Endothelial cell of umbilical vein (primary cell): Measurements from ENCODE around the gene ORAI3. TPM values are rescaled to one million over a fixed set of nuclear protein-coding genes. Genes with fewer than 3 reads are reported as not detected.
A peak's percentile ranks its signal among the peaks of the same experiment; 100 is the strongest.

Source experiments
- BruUV-seq: library from RNA; stranded (reverse); fragments of 400-500 nt; replicated peaks from 2 replicates; lab custom pipeline; 2021; lab: Mats Ljungman, UMichigan
- CTCF ChIA-PET: fragments of 300-600, 350-600 bp; sonication (Branson Sonifier 250); formaldehyde crosslinking; loops from one replicate; lab custom pipeline; 2021; ENCODE audit warnings: antibody characterized with exemption, inconsistent platforms; lab: Charles Lee
- POLR2A ChIA-PET: fragments of 300-600, 350-600 bp; sonication (Branson Sonifier 250); formaldehyde crosslinking; loops from one replicate; lab custom pipeline; 2021; ENCODE audit warnings: antibody characterized with exemption, inconsistent platforms; lab: Charles Lee
- DNase-seq: peaks from one replicate; pipeline ENCODE4 v3.0.0-alpha.2; 2011; ENCODE audit warnings: low read depth, low spot score
- FAIRE-seq: peaks from 2 replicates; lab custom pipeline; 2011; peaks lifted over from hg19 to GRCh38; lab: Jason Lieb, UNC
- H2AFZ ChIP-seq: 2 replicates; pipeline ENCODE4 v1.6.0; 2012; ENCODE audit warnings: low read depth, low read length, control low read depth, inconsistent platforms
- H3K27ac ChIP-seq: 2 replicates; pipeline ENCODE4 v1.5.1; 2011; ENCODE audit warnings: low read depth, mild to moderate bottlenecking, control low read depth, low read length, moderate library complexity; ENCODE audit not compliant: insufficient read depth
- H3K27me3 ChIP-seq, 2 experiments: 2 replicates each; pipeline versions ENCODE4 v1.6.0 to v1.6.1; 2011; ENCODE audit warnings: low read length in 2 of 2, mixed read lengths in 1 of 2; ENCODE audit not compliant: control insufficient read depth in 2 of 2, insufficient read depth in 2 of 2
- H3K36me3 ChIP-seq, 2 experiments: 2 replicates in 1 of 2; 3 replicates in 1 of 2; pipeline ENCODE4 v1.5.1; 2011; ENCODE audit warnings: low read length in 2 of 2, mild to moderate bottlenecking in 1 of 2, moderate library complexity in 1 of 2; ENCODE audit not compliant: control insufficient read depth in 2 of 2, insufficient read depth in 2 of 2; ENCODE audit errors: extremely low read depth in 1 of 2
- H3K4me1 ChIP-seq: 3 replicates; pipeline ENCODE4 v1.5.1; 2011; ENCODE audit warnings: mild to moderate bottlenecking, low read length; ENCODE audit not compliant: control insufficient read depth, insufficient read depth; ENCODE audit errors: extremely low read depth
- H3K4me2 ChIP-seq: 2 replicates; pipeline ENCODE4 v1.6.1; 2011; ENCODE audit warnings: low read length, control low read depth, mixed read lengths; ENCODE audit not compliant: insufficient read depth
- H3K4me3 ChIP-seq, 3 experiments: fragments of 200-600 bp in 1 of 3; sonication (generic), shearing (Covaris generic) in 1 of 3; replicated peaks in 1 of 3; 2 replicates each; pipeline ENCODE4 v1.5.1; 2011 to 2016; ENCODE audit warnings: control low read depth in 3 of 3, low read length in 3 of 3, mild to moderate bottlenecking in 2 of 3, inconsistent platforms in 1 of 3, low read depth in 1 of 3, moderate library complexity in 1 of 3; ENCODE audit not compliant: insufficient read depth in 1 of 3
- H3K79me2 ChIP-seq: 2 replicates; pipeline ENCODE4 v1.6.0; 2012; ENCODE audit warnings: low read length, inconsistent platforms; ENCODE audit not compliant: control insufficient read depth, insufficient read depth
- H3K9ac ChIP-seq: replicated peaks from 2 replicates; pipeline ENCODE3; 2011; ENCODE audit warnings: low read length, control low read depth; ENCODE audit not compliant: insufficient read depth; ENCODE audit errors: extremely low read depth
- H3K9me1 ChIP-seq: replicated peaks from 3 replicates; pipeline ENCODE4 v1.6.0; 2011; ENCODE audit warnings: mild to moderate bottlenecking, low read length; ENCODE audit not compliant: control insufficient read depth, insufficient read depth; ENCODE audit errors: extremely low read depth
- H3K9me3 ChIP-seq: replicated peaks from 2 replicates; pipeline ENCODE4 v1.5.1; 2012; ENCODE audit warnings: low read length, inconsistent platforms; ENCODE audit not compliant: control insufficient read depth, insufficient read depth
- H4K20me1 ChIP-seq: replicated peaks from 2 replicates; pipeline ENCODE3; 2011; ENCODE audit warnings: mild to moderate bottlenecking, low read length; ENCODE audit not compliant: control insufficient read depth, insufficient read depth; ENCODE audit errors: extremely low read depth
- CTCF ChIP-seq, 2 donors: IDR thresholded peaks; 1 replicate in 1 of 2; 2 replicates in 1 of 2; pipeline ENCODE4 v1.5.1; 2011; ENCODE audit warnings: low read length in 2 of 2, mild to moderate bottlenecking in 2 of 2, moderate library complexity in 2 of 2, control low read depth in 1 of 2, inconsistent platforms in 1 of 2, low read depth in 1 of 2; ENCODE audit not compliant: insufficient read depth in 1 of 2; ENCODE audit errors: extremely low read depth in 1 of 2
- EZH2 ChIP-seq: IDR thresholded peaks from 2 replicates; pipeline ENCODE4 v1.6.1; 2012; ENCODE audit warnings: borderline replicate concordance, low read depth, mild to moderate bottlenecking, moderate library complexity, low read length, inconsistent platforms; ENCODE audit not compliant: severe bottlenecking
- FOS ChIP-seq: IDR thresholded peaks from 2 replicates; pipeline ENCODE4 v1.6.1; 2011; ENCODE audit warnings: mild to moderate bottlenecking, low read length, moderate library complexity, borderline replicate concordance; ENCODE audit not compliant: insufficient read depth
- GATA2 ChIP-seq: IDR thresholded peaks from 2 replicates; pipeline ENCODE4 v1.7.0; 2011; ENCODE audit warnings: low read depth, mild to moderate bottlenecking, moderate library complexity, mixed read lengths, low read length; ENCODE audit not compliant: insufficient read length, insufficient read depth
- JUN ChIP-seq: IDR thresholded peaks from 2 replicates; pipeline ENCODE4 v1.6.1; 2011; ENCODE audit warnings: borderline replicate concordance, low read depth; ENCODE audit not compliant: insufficient read length, insufficient read depth
- MAX ChIP-seq: IDR thresholded peaks from 2 replicates; pipeline ENCODE4 v1.6.1; 2011; ENCODE audit not compliant: insufficient read depth, insufficient read length
- MYC ChIP-seq: IDR thresholded peaks from one replicate; pipeline ENCODE4 v1.6.1; 2011; ENCODE audit warnings: mild to moderate bottlenecking, low read depth, low read length
- POLR2A ChIP-seq: IDR thresholded peaks from 2 replicates; pipeline ENCODE4 v1.6.1; 2012; ENCODE audit warnings: low read depth, mild to moderate bottlenecking, control low read depth, low read length
- POLR2AphosphoS5 ChIP-seq: IDR thresholded peaks from 2 replicates; pipeline ENCODE4 v1.6.1; 2012; ENCODE audit warnings: low read depth, mild to moderate bottlenecking, control low read depth, low read length, moderate library complexity; ENCODE audit not compliant: insufficient read depth
- dilution Hi-C: fragments of 300-500 bp; cut with MboI; formaldehyde crosslinking; loops from one replicate; pipeline ENCODE4 v1.15.0; 2019; ENCODE audit warnings: low sequenced_read_pairs; ENCODE audit not compliant: extremely low pct_ligation_motif_present
- intact Hi-C: fragments of 100-400 bp; cut with micrococcal nuclease; formaldehyde crosslinking; loops from one replicate; pipeline ENCODE4 v1.10.0; 2022
- polyA plus RNA-seq, 4 experiments: library from polyadenylated mRNA; depleted of rRNA in 3 of 4; stranded (reverse) in 3 of 4; unstranded in 1 of 4; fragments of >200 nt; gene quantifications; 2 replicates each; pipeline versions ENCODE4 v1.2.1 to v1.2.3, GENCODE V29; 2011 to 2012; ENCODE audit warnings: missing spikeins in 1 of 4
- total RNA-seq: library from RNA; stranded (reverse); gene quantifications from 2 replicates; pipeline ENCODE4 v1.2.3, GENCODE V29; 2021

Gene ORAI3
- total and polyA plus RNA-seq, 2 donors (not counting 3 experiments of a cell fraction or from before 2014, with no cell fraction given), result 17.6 to 25.4 TPM

GRCh38 chr16:30983898-30984610 lies 35.2 kb downstream of the ORAI3 start:
- Histone ChIP-seq H3K79me2 (no peaks in the 10 kb centered on the region), H3K4me3 (no peak overlapping the region), H3K9me3 (no peaks in the 10 kb centered on the region), H3K27me3 (no peaks in the 10 kb centered on the region), H4K20me1 (no peaks in the 10 kb centered on the region), H3K36me3 (peaks cover 4 to 18% of the 10 kb centered on the region in 2 experiments), H3K9ac (no peak overlapping the region), H3K4me1 (no peaks in the 10 kb centered on the region), H3K9me1 (no peaks in the 10 kb centered on the region), H3K27ac (no peak overlapping the region), H2AFZ (no peak overlapping the region), H3K4me2 (no peak overlapping the region)
- intact Hi-C loops, result loop anchor here (10.0 kb wide), 1 partner anchor 711 kb away; no protein-coding TSS in a partner anchor
- TF ChIP-seq FOS, result no peak
- no peak for TF ChIP-seq GATA2
- TF ChIP-seq EZH2, result no peak
- no peak for TF ChIP-seq POLR2AphosphoS5
- no peak for TF ChIP-seq MAX
- no peak for TF ChIP-seq JUN
- no peak for TF ChIP-seq POLR2A
- no peak for TF ChIP-seq MYC
- TF ChIP-seq CTCF (IDR thresholded peaks at IDR 0.05; ENCODE audit: extremely low read depth in 1 of 2, insufficient read depth in 1 of 2, low read depth in 1 of 2, low read length in 2 of 2), result no peak
- ChIA-PET CTCF (interaction anchor here (0.6 to 5.0 kb wide), 39 partner anchors 10 to 884 kb away, joined by 3 to 66 read pairs (median 5); partner anchors contain the start of genes KAT8, SETD1A, STX4 and VKORC1), POLR2A (interaction anchor here (1.1 kb wide), 1 partner anchor 196 kb away, joined by 4 read pairs; the partner anchor contains the start of gene FUS)
- dilution Hi-C loops, result no loop called here
- FAIRE-seq (no peak), DNase-seq (no peak)
- BruUV-seq, result TSS peak; percentile 56
